ENCODE results near the gene GIT2.

The GIT2 gene

GRCh38 chr12:109995686-109996482 is at the start of gene GIT2:
Gene GIT2, minus strand, starts transcription at chr12:109996368. Its CDS starts 144 bp downstream, at chr12:109996224.
- peak within 1 kb of the TSS; percentile 91 for H3K4me3 ChIP-seq (replicated peaks; ENCODE audit: low read depth, low read length)

GRCh38 chr12:110042264-110042663 is 46.1 kb upstream of the GIT2 start:
- no peak for TF ChIP-seq CTCF (IDR thresholded peaks at IDR 0.05; ENCODE audit: low read length, missing control alignments)
- H3K4me3 ChIP-seq (replicated peaks; ENCODE audit: low read depth, low read length) = no peak overlapping the region
- no peak for DNase-seq (ENCODE audit: low read depth)

More at GRCh38 chr12:109995686-109996482, at the start of gene GIT2:
- peak; percentile 91 for DNase-seq (ENCODE audit: low read depth)
- no peak for TF ChIP-seq CTCF (IDR thresholded peaks at IDR 0.05; ENCODE audit: low read length, missing control alignments)

- DNase-seq (ENCODE audit: low read depth) = peak; percentile 95
- TF ChIP-seq CTCF (IDR thresholded peaks at IDR 0.05; ENCODE audit: low read length, missing control alignments) = no peak
- H3K4me3 ChIP-seq (replicated peaks; ENCODE audit: low read depth, low read length) = no peak overlapping the region
Observed at GRCh38 chr12:110039085-110039807, 43.1 kb upstream of the GIT2 start.

DNA sequence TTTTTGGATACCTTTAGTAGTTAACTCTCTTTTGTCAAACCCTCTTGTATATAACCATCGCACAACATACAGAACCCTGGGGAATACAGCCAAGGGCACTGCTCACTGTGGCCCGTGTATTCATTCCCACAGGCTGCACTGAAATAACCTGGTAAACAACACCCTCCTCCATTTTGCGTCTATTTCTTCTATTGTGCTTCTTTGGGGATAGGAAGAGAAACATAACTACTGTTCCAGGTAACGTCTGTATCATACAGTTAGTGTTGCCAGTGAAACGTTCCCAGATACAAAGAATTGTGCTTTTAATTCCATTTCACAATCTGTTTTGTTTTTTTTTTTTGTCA is 42.5 kb upstream of the GIT2 start:
- no peak for DNase-seq (ENCODE audit: low read depth)
- H3K4me3 ChIP-seq (replicated peaks; ENCODE audit: low read depth, low read length) = no peak overlapping the region
- no peak for TF ChIP-seq CTCF (IDR thresholded peaks at IDR 0.05; ENCODE audit: low read length, missing control alignments)

- no peak overlapping the region for H3K4me3 ChIP-seq (replicated peaks; ENCODE audit: low read depth, low read length)
- no peak for TF ChIP-seq CTCF (IDR thresholded peaks at IDR 0.05; ENCODE audit: low read length, missing control alignments)
- no peak for DNase-seq (ENCODE audit: low read depth)
Observed at GRCh38 chr12:110037315-110037714, 41.1 kb upstream of the GIT2 start.

GRCh38 chr12:110035534-110036104 is 39.5 kb upstream of the GIT2 start:
- no peak overlapping the region for H3K4me3 ChIP-seq (replicated peaks; ENCODE audit: low read depth, low read length)
- TF ChIP-seq CTCF (IDR thresholded peaks at IDR 0.05; ENCODE audit: low read length, missing control alignments) = no peak
- DNase-seq (ENCODE audit: low read depth) = no peak

Measured in fibroblast of pulmonary artery (primary cell).